Measurements from ENCODE around the gene MLEC. TPM values are rescaled to one million over a fixed set of nuclear protein-coding genes. Genes with fewer than 3 reads are reported as not detected.
"Not testable (repeated sequence)": the region's sequence is repeated elsewhere in the genome, so short reads cannot be mapped to it uniquely, and the experiment has no call there.

Gene MLEC
- total RNA-seq, 1 donor from 2014 or later, result 149 TPM

DNA sequence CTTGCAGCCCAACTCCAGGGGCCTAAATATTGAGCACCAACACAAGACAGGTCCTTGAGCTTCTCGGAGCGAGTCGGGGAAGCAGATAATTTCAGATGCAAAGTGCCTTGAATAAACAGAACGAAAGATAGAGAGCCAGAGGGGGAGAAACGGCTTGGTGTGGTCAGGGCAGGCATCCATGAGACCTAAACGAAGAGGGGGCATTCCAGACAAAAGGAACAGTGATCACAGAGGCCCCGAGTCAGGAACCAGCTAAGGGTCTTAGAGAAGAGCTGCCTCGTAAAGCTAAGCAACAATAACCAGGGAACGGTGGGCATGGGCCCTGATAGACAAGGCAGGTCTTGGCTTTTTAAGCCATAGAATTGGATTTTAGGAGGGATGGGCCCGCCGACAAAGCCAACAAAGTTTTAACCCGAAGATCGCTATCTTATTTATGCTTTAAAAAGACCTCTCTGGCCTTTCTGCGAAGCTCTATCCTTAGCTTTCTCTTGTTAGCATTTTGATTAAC is 38.3 kb downstream of the MLEC start:
- DNase-seq, result no peak
- peaks cover 39% of the 10 kb centered on the region for H3K36me3 Mint-ChIP-seq (ENCODE audit: low read depth)
- peak overlapping the region; percentile 59 for H3K27ac Mint-ChIP-seq
- intact Hi-C loops (cut with micrococcal nuclease), result loop anchor here (1.0 to 5.0 kb wide), 3 partner anchors 14 to 143 kb away; partner anchors contain the start of genes POP5 and UNC119B
- peaks cover 20% of the 10 kb centered on the region for H3K4me1 Mint-ChIP-seq
- H3K27me3 Mint-ChIP-seq, result no peaks in the 10 kb centered on the region
- H3K9me3 Mint-ChIP-seq, result no peaks in the 10 kb centered on the region
- peak overlapping the region; percentile 97 for H3K4me3 Mint-ChIP-seq

DNA sequence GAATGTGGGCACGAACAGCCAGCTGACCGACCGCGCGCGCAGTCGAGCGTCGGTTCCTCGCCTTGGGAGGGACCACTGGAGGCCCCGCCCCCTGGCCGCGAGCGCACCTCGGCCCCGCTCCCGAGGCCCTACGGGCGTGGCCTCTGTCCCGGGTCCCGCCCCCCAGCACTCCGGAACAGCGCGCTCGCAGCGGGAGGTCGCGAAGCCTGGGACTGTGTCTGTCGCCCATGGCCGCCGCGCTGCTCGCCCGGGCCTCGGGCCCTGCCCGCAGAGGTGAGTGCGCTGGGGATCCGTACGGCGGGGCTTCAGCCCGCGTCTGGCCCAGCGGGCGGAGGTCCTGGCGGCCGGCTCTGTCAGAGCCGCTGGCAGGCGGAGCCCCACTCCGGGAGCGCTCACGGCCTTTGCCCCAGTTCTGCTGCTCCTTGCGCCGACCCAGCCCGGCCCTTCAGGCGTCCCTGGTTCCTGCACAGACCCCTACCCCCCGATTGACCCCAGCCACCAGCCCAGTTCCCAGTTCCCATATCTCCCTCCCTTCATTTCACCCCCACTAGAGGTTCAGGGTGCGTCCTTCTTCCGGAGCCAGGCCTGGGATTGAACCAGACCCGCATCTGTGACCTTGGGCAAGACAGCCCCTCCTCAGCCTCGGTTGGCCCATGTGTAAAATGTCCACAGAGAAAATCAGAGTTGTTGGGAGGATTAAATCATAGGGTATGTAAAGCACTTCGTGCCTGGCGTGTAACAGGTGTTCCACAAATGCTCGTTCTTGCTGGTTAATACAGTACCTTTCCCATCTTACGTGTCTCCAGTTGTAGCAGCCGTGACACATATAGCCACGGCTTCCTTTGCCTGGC is 38.9 kb downstream of the MLEC start, which contains the start of gene ACADS:
TSS of gene ACADS (plus strand) at position 168 of the 851 bp plus-strand sequence. CDS start at position 228, 60 bp downstream.
- peak; percentile 98 for DNase-seq
- peaks cover 18% of the 10 kb centered on the region for H3K4me1 Mint-ChIP-seq
- H3K36me3 Mint-ChIP-seq (ENCODE audit: low read depth), result peaks cover 39% of the 10 kb centered on the region
- H3K27me3 Mint-ChIP-seq, result no peaks in the 10 kb centered on the region
- H3K27ac Mint-ChIP-seq, result peak within 1 kb of the TSS; percentile 88
- peak within 1 kb of the TSS; percentile 97 for H3K4me3 Mint-ChIP-seq
- intact Hi-C loops (cut with micrococcal nuclease), result loop anchor here (1.0 to 5.0 kb wide), 3 partner anchors 15 to 144 kb away; partner anchors contain the start of genes POP5 and UNC119B
- no peaks in the 10 kb centered on the region for H3K9me3 Mint-ChIP-seq

DNA sequence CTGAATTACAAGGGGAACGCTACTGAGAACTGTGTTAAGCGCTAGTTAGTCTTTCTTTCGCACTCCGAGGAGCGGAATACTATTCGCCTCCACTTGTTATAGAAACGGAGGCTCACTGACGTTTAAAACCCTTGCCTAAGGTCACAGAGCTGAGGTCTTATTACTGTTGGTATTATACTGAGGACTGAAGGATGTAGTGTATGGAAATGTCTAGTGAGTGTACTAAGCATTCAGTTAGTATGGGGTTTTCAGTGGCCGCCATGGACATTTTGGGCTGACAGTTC is 39.5 kb downstream of the MLEC start:
- peaks cover 17% of the 10 kb centered on the region for H3K4me1 Mint-ChIP-seq
- H3K27ac Mint-ChIP-seq, result peak overlapping the region; percentile 88
- no peaks in the 10 kb centered on the region for H3K9me3 Mint-ChIP-seq
- no peaks in the 10 kb centered on the region for H3K27me3 Mint-ChIP-seq
- peaks cover 33% of the 10 kb centered on the region for H3K36me3 Mint-ChIP-seq (ENCODE audit: low read depth)
- H3K4me3 Mint-ChIP-seq, result peak overlapping the region; percentile 97
- intact Hi-C loops (cut with micrococcal nuclease), result loop anchor here (5.0 kb wide), 1 partner anchor 144 kb away; the partner anchor contains the start of gene POP5
- no peak for DNase-seq

DNA sequence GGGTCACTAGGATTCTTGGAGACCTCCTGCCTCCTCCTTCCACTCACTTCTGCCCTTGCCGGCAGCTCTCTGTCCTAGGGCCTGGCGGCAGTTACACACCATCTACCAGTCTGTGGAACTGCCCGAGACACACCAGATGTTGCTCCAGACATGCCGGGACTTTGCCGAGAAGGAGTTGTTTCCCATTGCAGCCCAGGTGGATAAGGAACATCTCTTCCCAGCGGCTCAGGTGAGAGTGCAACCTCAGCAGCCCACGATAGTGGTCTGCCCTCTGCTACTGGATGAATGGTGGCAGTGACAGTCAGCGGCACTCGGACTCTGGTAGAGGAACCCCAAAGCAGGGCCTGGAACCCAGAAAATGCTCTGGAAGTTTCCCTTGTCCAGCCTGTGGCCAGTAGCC is 40.0 kb downstream of the MLEC start:
- Mint-ChIP-seq H3K36me3 (ENCODE audit: low read depth) (peaks cover 33% of the 10 kb centered on the region), H3K4me3 (peak overlapping the region; percentile 97), H3K27ac (no peak overlapping the region), H3K9me3 (no peaks in the 10 kb centered on the region), H3K27me3 (no peaks in the 10 kb centered on the region), H3K4me1 (peaks cover 17% of the 10 kb centered on the region)
- intact Hi-C loops (cut with micrococcal nuclease), result loop anchor here (5.0 kb wide), 1 partner anchor 145 kb away; the partner anchor contains the start of gene POP5
- DNase-seq, result no peak

DNA sequence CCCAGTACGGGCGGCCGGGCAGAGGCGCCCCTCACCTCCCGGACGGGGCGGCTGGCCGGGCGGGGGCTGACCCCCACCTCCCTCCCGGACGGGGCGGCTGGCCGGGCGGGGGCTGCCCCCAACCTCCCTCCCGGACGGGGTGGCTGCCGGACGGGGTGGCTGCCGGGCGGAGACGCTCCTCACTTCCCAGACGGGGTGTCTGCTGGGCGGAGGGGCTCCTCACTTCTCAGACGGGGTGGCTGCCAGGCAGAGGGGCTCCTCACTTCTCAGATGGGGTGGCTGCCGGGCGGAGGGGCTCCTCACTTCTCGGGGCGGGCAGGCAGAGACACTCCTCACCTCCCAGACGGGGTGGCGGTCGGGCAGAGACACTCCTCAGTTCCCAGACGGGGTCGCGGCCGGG is 45.2 kb downstream of the MLEC start:
- H3K27ac Mint-ChIP-seq; DNase-seq; H3K4me1 Mint-ChIP-seq; H3K9me3 Mint-ChIP-seq; H3K27me3 Mint-ChIP-seq; intact Hi-C loops (cut with micrococcal nuclease); H3K4me3 Mint-ChIP-seq: not testable (repeated sequence)
- H3K36me3 Mint-ChIP-seq (ENCODE audit: low read depth), result peaks cover 21% of the 10 kb centered on the region

DNA sequence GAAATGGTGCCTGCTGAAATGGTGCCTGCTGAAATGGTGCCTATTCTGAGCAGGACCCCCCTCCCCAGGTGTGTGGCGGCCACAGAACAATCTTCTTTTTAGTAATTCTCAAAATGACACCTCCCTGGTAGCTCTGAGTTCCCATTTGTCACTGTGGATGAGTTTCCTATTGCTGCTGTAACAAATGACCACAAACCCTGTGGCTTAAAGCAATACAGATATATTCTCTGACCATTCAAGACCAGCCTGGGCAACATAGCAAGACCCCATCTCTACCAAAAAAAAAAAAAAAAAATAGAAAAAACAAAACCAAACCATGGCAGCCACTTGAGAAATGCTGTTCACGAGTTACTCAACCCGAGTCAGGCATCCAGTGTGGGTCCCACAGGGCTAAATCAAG is 46.6 kb downstream of the MLEC start:
- Mint-ChIP-seq H3K27me3 (no peaks in the 10 kb centered on the region), H3K36me3 (ENCODE audit: low read depth) (peaks cover 17% of the 10 kb centered on the region), H3K4me3 (no peak overlapping the region), H3K9me3 (no peaks in the 10 kb centered on the region), H3K27ac (no peak overlapping the region), H3K4me1 (no peaks in the 10 kb centered on the region)
- intact Hi-C loops (cut with micrococcal nuclease), result no loop called here
- no peak for DNase-seq

DNA sequence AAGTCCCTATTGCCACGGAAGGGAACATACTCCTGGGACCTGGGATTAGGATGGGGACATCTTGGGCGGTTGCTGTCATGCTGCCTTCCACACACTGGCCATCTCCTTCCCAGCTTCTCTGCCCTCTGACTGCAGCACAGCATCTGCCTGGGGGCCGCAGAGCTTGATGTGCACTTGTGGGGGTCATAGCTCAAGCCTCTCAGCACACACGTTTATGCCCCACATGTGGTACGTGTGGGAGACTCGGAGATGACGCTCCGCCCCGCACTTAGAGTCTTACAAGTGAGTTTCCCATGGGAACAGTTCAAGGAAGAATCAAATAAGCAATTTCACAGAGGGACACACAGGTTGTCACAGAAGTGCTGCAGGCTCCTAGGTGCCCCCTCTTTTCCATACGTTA is 47.3 kb downstream of the MLEC start:
- no peak overlapping the region for H3K4me3 Mint-ChIP-seq
- H3K27ac Mint-ChIP-seq, result no peak overlapping the region
- no peaks in the 10 kb centered on the region for H3K4me1 Mint-ChIP-seq
- H3K36me3 Mint-ChIP-seq (ENCODE audit: low read depth), result peaks cover 17% of the 10 kb centered on the region
- intact Hi-C loops (cut with micrococcal nuclease), result no loop called here
- no peaks in the 10 kb centered on the region for H3K27me3 Mint-ChIP-seq
- no peak for DNase-seq
- no peaks in the 10 kb centered on the region for H3K9me3 Mint-ChIP-seq

DNA sequence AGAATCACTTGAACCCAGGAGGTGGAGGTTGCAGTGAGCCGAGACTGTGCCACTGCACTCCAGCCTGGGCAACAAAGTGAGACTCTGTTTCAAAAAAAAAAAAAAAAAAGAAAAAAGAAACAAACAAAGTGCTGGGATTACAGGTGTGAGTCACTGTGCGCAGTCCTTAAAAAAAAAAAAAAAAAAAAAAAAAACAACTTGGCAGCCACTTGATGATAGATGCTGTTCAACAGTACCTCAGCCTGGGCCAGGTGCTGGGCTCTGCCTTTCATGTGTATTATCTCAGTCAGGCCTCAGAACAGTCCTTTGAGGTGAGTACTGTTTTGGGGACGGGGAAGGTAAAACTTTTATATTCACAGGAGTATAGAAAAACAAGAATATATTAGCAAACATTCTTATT is 48.2 kb downstream of the MLEC start:
- DNase-seq, result no peak
- H3K36me3 Mint-ChIP-seq (ENCODE audit: low read depth), result peaks cover 11% of the 10 kb centered on the region
- no peaks in the 10 kb centered on the region for H3K27me3 Mint-ChIP-seq
- no peaks in the 10 kb centered on the region for H3K9me3 Mint-ChIP-seq
- intact Hi-C loops (cut with micrococcal nuclease), result no loop called here
- H3K27ac Mint-ChIP-seq, result no peak overlapping the region
- no peaks in the 10 kb centered on the region for H3K4me1 Mint-ChIP-seq
- no peak overlapping the region for H3K4me3 Mint-ChIP-seq

DNA sequence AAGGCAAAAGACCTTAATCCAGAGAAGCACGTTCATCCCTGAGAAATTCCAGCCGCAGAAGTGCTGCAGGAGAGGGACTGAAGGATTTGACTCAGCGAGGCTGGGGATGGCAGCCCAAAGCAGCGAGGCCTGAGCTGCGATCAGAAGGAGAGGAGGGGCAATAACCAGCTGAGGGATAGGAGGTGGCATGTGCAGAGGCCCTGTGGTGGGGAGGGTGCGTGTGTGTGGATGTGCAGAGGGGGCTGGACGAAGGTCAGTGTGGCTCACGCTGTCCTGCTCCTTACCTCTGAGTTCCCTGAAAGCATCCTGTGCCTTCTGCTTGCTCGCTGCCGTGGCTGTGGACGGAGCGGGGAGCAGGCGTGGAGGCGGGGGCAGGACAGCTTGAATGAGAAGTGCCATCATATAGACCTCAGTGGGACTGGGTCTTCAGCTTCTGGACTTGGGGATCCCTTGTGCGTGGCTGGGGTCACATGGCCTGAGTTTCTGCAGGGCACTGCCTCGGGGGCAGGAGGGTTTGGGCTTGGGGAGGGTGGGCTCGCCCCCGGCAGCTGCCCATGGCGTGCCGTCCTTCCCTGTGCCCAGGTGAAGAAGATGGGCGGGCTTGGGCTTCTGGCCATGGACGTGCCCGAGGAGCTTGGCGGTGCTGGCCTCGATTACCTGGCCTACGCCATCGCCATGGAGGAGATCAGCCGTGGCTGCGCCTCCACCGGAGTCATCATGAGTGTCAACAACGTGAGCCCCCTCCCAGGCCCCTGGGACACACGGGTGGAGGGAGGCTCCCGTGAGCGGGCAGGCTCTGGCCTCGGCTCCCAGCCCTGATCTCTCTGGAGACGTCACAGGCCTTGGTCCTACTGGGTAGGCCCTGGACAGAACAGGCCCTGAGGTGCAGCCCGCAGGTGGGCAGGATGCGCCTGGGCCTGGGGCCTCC is 49.7 kb downstream of the MLEC start:
- H3K36me3 Mint-ChIP-seq (ENCODE audit: low read depth), result peaks cover 7% of the 10 kb centered on the region
- H3K27ac Mint-ChIP-seq, result no peak overlapping the region
- H3K9me3 Mint-ChIP-seq, result no peaks in the 10 kb centered on the region
- DNase-seq, result no peak
- H3K27me3 Mint-ChIP-seq, result no peaks in the 10 kb centered on the region
- H3K4me1 Mint-ChIP-seq, result no peaks in the 10 kb centered on the region
- intact Hi-C loops (cut with micrococcal nuclease), result no loop called here
- H3K4me3 Mint-ChIP-seq, result no peak overlapping the region

DNA sequence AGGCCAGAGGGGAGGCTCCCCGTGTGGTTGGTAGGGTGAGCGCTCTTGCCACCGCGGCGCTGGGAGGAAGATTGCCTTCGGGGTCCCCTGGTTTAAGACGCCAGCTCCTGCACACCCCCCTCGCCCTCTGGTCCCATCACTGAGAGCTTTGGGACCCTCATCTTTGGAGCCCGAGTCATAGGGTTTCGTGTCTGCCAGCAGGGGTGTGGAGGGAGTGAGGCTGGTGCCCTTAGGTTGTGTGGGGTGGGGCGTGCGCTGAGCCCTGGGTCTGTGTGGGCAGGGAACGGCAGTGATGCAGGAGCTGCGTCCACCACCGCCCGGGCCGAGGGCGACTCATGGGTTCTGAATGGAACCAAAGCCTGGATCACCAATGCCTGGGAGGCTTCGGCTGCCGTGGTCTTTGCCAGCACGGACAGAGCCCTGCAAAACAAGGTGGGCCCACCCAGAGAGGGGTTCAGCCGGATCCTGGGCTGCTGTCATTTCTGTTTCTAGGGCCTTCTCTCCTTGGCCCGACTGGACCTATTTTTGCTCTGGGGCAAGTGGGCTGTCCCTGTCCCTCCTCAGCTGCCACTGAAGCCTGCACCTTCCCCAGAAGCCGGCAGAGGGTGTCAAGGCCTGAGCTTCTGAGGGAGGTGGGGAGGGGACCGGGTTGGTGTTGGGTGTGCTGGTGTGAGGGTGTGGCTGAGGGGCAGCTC is 50.8 kb downstream of the MLEC start:
- Mint-ChIP-seq H3K4me1 (no peaks in the 10 kb centered on the region), H3K36me3 (ENCODE audit: low read depth) (peaks cover 5% of the 10 kb centered on the region), H3K4me3 (no peak overlapping the region), H3K27me3 (no peaks in the 10 kb centered on the region), H3K27ac (no peak overlapping the region), H3K9me3 (no peaks in the 10 kb centered on the region)
- DNase-seq, result no peak
- intact Hi-C loops (cut with micrococcal nuclease), result no loop called here

DNA sequence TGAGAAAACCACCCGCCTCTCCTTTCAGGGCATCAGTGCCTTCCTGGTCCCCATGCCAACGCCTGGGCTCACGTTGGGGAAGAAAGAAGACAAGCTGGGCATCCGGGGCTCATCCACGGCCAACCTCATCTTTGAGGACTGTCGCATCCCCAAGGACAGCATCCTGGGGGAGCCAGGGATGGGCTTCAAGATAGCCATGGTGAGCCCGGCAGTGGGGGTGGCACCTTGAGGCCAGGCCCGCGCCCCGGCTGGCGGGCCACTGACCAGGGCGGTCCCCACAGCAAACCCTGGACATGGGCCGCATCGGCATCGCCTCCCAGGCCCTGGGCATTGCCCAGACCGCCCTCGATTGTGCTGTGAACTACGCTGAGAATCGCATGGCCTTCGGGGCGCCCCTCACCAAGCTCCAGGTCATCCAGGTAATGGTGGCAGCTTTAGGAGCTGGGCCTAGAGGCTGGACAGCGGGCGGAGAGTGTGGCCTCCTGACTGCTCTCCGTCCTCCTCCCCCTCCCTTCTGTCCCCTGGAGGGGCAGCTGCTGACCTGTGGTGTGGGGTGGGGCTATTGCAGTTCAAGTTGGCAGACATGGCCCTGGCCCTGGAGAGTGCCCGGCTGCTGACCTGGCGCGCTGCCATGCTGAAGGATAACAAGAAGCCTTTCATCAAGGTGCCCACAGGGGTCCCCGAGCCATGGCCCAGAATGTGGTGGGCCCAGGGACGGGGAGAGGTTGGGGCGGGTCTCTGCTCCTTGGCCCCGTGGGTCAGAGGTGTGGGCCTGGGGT is 51.5 kb downstream of the MLEC start:
- Mint-ChIP-seq H3K27ac (no peak overlapping the region), H3K27me3 (no peaks in the 10 kb centered on the region), H3K36me3 (ENCODE audit: low read depth) (peaks cover 1% of the 10 kb centered on the region), H3K9me3 (no peaks in the 10 kb centered on the region), H3K4me1 (no peaks in the 10 kb centered on the region), H3K4me3 (no peak overlapping the region)
- DNase-seq, result no peak
- intact Hi-C loops (cut with micrococcal nuclease), result no loop called here

DNA sequence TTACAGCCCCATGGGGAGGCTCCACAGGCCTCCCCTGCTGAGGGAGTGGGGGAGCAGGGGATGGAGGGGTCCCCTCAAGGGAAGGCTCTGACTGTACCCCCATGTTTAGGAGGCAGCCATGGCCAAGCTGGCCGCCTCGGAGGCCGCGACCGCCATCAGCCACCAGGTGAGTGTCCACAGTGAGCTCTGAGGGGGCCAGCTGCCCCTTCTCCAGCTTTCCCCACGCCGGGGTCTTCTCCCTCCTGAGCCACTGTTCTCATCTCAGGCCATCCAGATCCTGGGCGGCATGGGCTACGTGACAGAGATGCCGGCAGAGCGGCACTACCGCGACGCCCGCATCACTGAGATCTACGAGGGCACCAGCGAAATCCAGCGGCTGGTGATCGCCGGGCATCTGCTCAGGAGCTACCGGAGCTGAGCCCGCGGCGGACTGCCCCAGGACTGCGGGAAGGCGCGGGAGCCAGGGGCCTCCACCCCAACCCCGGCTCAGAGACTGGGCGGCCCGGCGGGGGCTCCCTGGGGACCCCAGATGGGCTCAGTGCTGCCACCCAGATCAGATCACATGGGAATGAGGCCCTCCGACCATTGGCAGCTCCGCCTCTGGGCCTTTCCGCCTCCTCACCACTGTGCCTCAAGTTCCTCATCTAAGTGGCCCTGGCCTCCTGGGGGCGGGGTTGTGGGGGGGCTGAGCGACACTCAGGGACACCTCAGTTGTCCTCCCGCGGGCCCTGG is 52.2 kb downstream of the MLEC start:
- no peaks in the 10 kb centered on the region for H3K9me3 Mint-ChIP-seq
- intact Hi-C loops (cut with micrococcal nuclease), result no loop called here
- DNase-seq, result no peak
- H3K27me3 Mint-ChIP-seq, result no peaks in the 10 kb centered on the region
- H3K36me3 Mint-ChIP-seq (ENCODE audit: low read depth), result peaks cover 1% of the 10 kb centered on the region
- H3K4me1 Mint-ChIP-seq, result no peaks in the 10 kb centered on the region
- no peak overlapping the region for H3K27ac Mint-ChIP-seq
- H3K4me3 Mint-ChIP-seq, result no peak overlapping the region

Measured in activated CD4-positive, alpha-beta T cell treated with anti-CD3 and anti-CD28 coated beads, Interleukin-2, amount 10 ng/mL, durations not matched to agents 24 days and 14 days (primary cell).